ENCODE data around the gene PHACTR4.

The PHACTR4 gene

DNA sequence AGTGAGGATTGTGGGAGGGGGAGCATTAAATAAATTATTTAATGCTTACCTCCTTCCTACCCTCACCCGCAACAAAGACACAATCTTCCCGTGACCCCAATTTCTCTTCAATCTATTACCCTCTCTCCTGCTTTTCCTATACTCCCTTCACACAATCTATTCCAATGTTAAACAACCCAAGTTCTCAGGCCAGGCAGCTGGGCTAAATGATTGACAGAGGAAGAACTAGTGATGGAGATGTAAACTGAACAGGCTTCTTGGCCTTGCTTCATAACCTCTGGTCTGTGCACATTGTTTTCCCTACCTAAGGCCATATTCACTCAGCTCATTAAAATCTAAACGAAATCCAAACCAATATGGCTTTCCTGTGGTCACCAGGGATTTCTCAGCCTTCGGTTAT, 132.4 kb downstream of the PHACTR4 start:
- H3K56ac ChIP-seq (ENCODE audit: low read length): no peak overlapping the region
- H2BK15ac ChIP-seq (replicated peaks; ENCODE audit: low read depth): no peak overlapping the region
- no peak overlapping the region for H3K23ac ChIP-seq (ENCODE audit: low read length)
- H3K4me3 ChIP-seq (ENCODE audit: low read length): no peak overlapping the region
- H3K79me2 ChIP-seq (ENCODE audit: control insufficient read depth, insufficient read depth, low read length): peaks cover 9% of the 10 kb centered on the region
- H3K27ac ChIP-seq (ENCODE audit: low read depth, low read length): no peak overlapping the region
- H4K8ac ChIP-seq (ENCODE audit: low read depth, low read length): no peak overlapping the region
- H2BK5ac ChIP-seq (ENCODE audit: low read length): no peak overlapping the region
- WGBS (ENCODE audit: extremely low coverage, insufficient coverage, low lambda C conversion rate): no CpG with 5 or more reads among the region's 4 CpGs
- no peak for DNase-seq
- no peaks in the 10 kb centered on the region for H3K27me3 ChIP-seq (ENCODE audit: insufficient read depth, low read length, poor library complexity)
- no peak overlapping the region for H3K18ac ChIP-seq (ENCODE audit: low read length)
- H3K4me1 ChIP-seq (ENCODE audit: control insufficient read depth, low read depth, low read length): no peaks in the 10 kb centered on the region
- peaks cover 2% of the 10 kb centered on the region for H3K36me3 ChIP-seq (ENCODE audit: control insufficient read depth, insufficient read depth, low read length)
- no peaks in the 10 kb centered on the region for H3K79me1 ChIP-seq (ENCODE audit: low read length)
- H2AK5ac ChIP-seq (ENCODE audit: low read length): no peak overlapping the region
- H3K9ac ChIP-seq (ENCODE audit: low read length): no peak overlapping the region
- no peak overlapping the region for H3K4me2 ChIP-seq (ENCODE audit: low read length)
- no peak overlapping the region for H2BK120ac ChIP-seq (ENCODE audit: low read depth, low read length)
- H3K4ac ChIP-seq (ENCODE audit: low read depth, low read length): no peak overlapping the region
- no peak overlapping the region for H4K5ac ChIP-seq (ENCODE audit: low read length)

DNA sequence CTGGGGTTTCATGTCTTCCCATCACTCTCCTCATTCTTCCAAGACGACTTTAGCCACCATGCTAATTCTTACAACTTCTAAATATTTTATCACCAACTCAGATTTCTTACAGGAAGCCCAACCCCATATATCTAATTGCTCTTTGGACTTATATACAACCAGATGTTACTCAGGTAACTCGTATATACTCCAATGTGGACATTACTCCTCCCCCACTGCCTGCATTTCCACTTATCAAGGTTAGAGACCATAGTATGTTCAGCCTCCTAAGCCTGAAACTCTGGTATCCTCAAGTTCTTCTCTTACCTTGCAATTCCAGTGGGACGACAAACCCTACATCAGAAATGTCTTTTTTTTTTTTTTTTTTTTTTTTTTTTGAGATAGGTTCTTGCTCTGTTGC, 133.6 kb downstream of the PHACTR4 start:
- no peak overlapping the region for H2AK5ac ChIP-seq (ENCODE audit: low read length)
- H3K4ac ChIP-seq (ENCODE audit: low read depth, low read length): no peak overlapping the region
- H3K4me3 ChIP-seq (ENCODE audit: low read length): no peak overlapping the region
- H2BK5ac ChIP-seq (ENCODE audit: low read length): no peak overlapping the region
- H3K4me1 ChIP-seq (ENCODE audit: control insufficient read depth, low read depth, low read length): no peaks in the 10 kb centered on the region
- no peak overlapping the region for H3K27ac ChIP-seq (ENCODE audit: low read depth, low read length)
- no peak overlapping the region for H2BK15ac ChIP-seq (replicated peaks; ENCODE audit: low read depth)
- no peak overlapping the region for H3K23ac ChIP-seq (ENCODE audit: low read length)
- no peak overlapping the region for H2BK120ac ChIP-seq (ENCODE audit: low read depth, low read length)
- H3K9ac ChIP-seq (ENCODE audit: low read length): no peak overlapping the region
- no peaks in the 10 kb centered on the region for H3K79me1 ChIP-seq (ENCODE audit: low read length)
- peaks cover 16% of the 10 kb centered on the region for H3K79me2 ChIP-seq (ENCODE audit: control insufficient read depth, insufficient read depth, low read length)
- peaks cover 7% of the 10 kb centered on the region for H3K36me3 ChIP-seq (ENCODE audit: control insufficient read depth, insufficient read depth, low read length)
- no peak overlapping the region for H3K4me2 ChIP-seq (ENCODE audit: low read length)
- H3K56ac ChIP-seq (ENCODE audit: low read length): no peak overlapping the region
- no peak overlapping the region for H4K8ac ChIP-seq (ENCODE audit: low read depth, low read length)
- no peak overlapping the region for H4K5ac ChIP-seq (ENCODE audit: low read length)
- no peak overlapping the region for H3K18ac ChIP-seq (ENCODE audit: low read length)
- no peaks in the 10 kb centered on the region for H3K27me3 ChIP-seq (ENCODE audit: insufficient read depth, low read length, poor library complexity)
- no peak for DNase-seq
- WGBS (ENCODE audit: extremely low coverage, insufficient coverage, low lambda C conversion rate): no CpG with 5 or more reads among the region's 3 CpGs

DNA sequence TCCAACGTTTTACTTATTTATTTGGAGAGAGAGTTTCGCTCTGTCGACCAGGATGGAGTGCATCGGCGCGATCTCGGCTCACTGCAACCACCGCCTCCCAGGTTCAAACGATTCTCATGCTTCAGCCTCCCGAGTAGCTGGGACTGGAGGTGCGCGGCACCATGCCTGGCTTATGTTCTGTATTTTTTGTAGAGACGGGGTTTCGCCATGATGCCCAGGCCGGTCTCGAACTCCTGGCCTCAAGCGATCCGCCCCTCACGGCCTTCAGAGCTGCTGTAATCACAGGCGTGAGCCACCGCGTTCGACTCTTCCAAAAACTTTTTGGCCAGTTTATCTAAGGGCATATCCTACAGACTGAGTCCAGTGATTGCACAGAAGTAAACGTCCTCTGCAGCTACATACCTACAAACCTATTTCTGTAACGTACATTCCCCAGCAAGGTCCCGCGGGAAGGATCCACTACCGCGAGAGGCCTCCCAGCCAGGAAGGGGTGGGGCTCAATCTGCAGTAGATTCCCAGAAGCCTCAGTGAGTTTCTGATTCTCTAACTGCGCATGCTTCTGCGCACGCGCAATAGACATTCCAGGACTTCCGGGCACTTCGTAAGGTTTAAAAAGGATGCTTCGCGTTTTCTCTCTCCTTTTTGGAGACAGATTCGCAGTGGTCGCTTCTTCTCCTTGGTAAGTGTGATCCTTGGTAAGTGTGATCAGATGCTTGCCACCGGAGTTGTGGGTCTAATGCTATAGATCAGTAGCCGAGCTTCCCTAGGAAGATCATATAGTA, 136.1 kb downstream of the PHACTR4 start, which contains the start of gene RCC1:
Gene RCC1 (plus strand): TSS at position 638 of the 782 bp plus-strand sequence. CDS start 23,824 bp downstream, outside the sequence.
- peaks cover 23% of the 10 kb centered on the region for H3K36me3 ChIP-seq (ENCODE audit: control insufficient read depth, insufficient read depth, low read length)
- H3K4me2 ChIP-seq (ENCODE audit: low read length): peak within 1 kb of the TSS; percentile 53
- H3K4ac ChIP-seq (ENCODE audit: low read depth, low read length): peak within 1 kb of the TSS; percentile 73
- H4K8ac ChIP-seq (ENCODE audit: low read depth, low read length): peak within 1 kb of the TSS; percentile 30
- peak; percentile 100 for DNase-seq
- H3K23ac ChIP-seq (ENCODE audit: low read length): no peak within 1 kb of the TSS
- H3K27me3 ChIP-seq (ENCODE audit: insufficient read depth, low read length, poor library complexity): no peaks in the 10 kb centered on the region
- WGBS (ENCODE audit: extremely low coverage, insufficient coverage, low lambda C conversion rate): no CpG with 5 or more reads among the region's 41 CpGs
- no peak within 1 kb of the TSS for H2AK5ac ChIP-seq (ENCODE audit: low read length)
- peaks cover 17% of the 10 kb centered on the region for H3K79me2 ChIP-seq (ENCODE audit: control insufficient read depth, insufficient read depth, low read length)
- peak within 1 kb of the TSS; percentile 98 for H3K4me3 ChIP-seq (ENCODE audit: low read length)
- peak within 1 kb of the TSS; percentile 96 for H3K27ac ChIP-seq (ENCODE audit: low read depth, low read length)
- H2BK15ac ChIP-seq (replicated peaks; ENCODE audit: low read depth): no peak within 1 kb of the TSS
- H3K56ac ChIP-seq (ENCODE audit: low read length): peak within 1 kb of the TSS; percentile 98
- peak within 1 kb of the TSS; percentile 35 for H2BK120ac ChIP-seq (ENCODE audit: low read depth, low read length)
- peak within 1 kb of the TSS; percentile 100 for H3K9ac ChIP-seq (ENCODE audit: low read length)
- H3K79me1 ChIP-seq (ENCODE audit: low read length): peaks cover 5% of the 10 kb centered on the region
- peak within 1 kb of the TSS; percentile 99 for H3K18ac ChIP-seq (ENCODE audit: low read length)
- H4K5ac ChIP-seq (ENCODE audit: low read length): peak within 1 kb of the TSS; percentile 92
- peaks cover 3% of the 10 kb centered on the region for H3K4me1 ChIP-seq (ENCODE audit: control insufficient read depth, low read depth, low read length)
- H2BK5ac ChIP-seq (ENCODE audit: low read length): peak within 1 kb of the TSS; percentile 61

DNA sequence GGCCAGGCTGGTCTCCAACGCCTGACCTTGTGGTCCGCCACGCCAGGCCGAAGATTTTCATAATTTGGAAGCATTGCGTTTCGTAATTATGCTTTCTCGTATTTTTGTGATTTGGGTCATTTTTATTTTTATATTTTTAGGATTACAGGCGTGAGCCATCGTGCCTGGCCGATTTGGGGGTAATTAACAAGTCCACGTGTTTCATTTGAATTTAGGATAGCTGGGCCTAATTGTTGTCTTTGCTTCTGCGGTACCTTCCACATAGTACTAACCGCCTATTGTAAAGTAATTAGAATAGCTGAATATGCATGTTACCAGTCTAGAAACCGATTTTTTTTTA, 137.3 kb downstream of the PHACTR4 start:
- H2AK5ac ChIP-seq (ENCODE audit: low read length): no peak overlapping the region
- peak overlapping the region; percentile 90 for H2BK5ac ChIP-seq (ENCODE audit: low read length)
- H3K9ac ChIP-seq (ENCODE audit: low read length): peak overlapping the region; percentile 100
- peak overlapping the region; percentile 30 for H4K8ac ChIP-seq (ENCODE audit: low read depth, low read length)
- peak overlapping the region; percentile 78 for H4K5ac ChIP-seq (ENCODE audit: low read length)
- no peak overlapping the region for H2BK15ac ChIP-seq (replicated peaks; ENCODE audit: low read depth)
- H2BK120ac ChIP-seq (ENCODE audit: low read depth, low read length): peak overlapping the region; percentile 35
- H3K18ac ChIP-seq (ENCODE audit: low read length): peak overlapping the region; percentile 99
- H3K79me1 ChIP-seq (ENCODE audit: low read length): peaks cover 5% of the 10 kb centered on the region
- H3K36me3 ChIP-seq (ENCODE audit: control insufficient read depth, insufficient read depth, low read length): peaks cover 27% of the 10 kb centered on the region
- no peak for DNase-seq
- H3K56ac ChIP-seq (ENCODE audit: low read length): peak overlapping the region; percentile 98
- H3K4me1 ChIP-seq (ENCODE audit: control insufficient read depth, low read depth, low read length): peaks cover 3% of the 10 kb centered on the region
- peak overlapping the region; percentile 96 for H3K4me3 ChIP-seq (ENCODE audit: low read length)
- no peak overlapping the region for H3K23ac ChIP-seq (ENCODE audit: low read length)
- peak overlapping the region; percentile 59 for H3K4ac ChIP-seq (ENCODE audit: low read depth, low read length)
- no CpG with 5 or more reads among the region's 14 CpGs for WGBS (ENCODE audit: extremely low coverage, insufficient coverage, low lambda C conversion rate)
- H3K27ac ChIP-seq (ENCODE audit: low read depth, low read length): peak overlapping the region; percentile 96
- peaks cover 17% of the 10 kb centered on the region for H3K79me2 ChIP-seq (ENCODE audit: control insufficient read depth, insufficient read depth, low read length)
- no peaks in the 10 kb centered on the region for H3K27me3 ChIP-seq (ENCODE audit: insufficient read depth, low read length, poor library complexity)
- peak overlapping the region; percentile 53 for H3K4me2 ChIP-seq (ENCODE audit: low read length)

DNA sequence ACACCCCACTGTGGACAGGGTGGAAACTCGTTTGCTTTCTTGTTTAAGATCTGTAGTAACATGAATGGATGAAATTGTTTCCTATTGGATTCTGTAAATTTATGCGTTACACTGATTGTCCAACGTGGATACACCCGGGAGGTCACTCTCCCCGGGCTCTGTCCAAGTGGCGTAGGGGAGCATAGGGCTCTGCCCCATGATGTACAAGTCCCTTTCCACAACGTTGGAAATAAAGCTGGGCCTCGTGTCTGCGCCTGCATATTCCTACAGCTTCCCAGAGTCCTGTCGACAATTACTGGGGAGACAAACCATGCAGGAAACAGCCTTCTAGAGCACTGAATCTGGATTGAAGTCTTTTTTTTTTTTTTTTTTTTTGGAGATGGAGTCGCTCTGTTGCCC, 137.7 kb downstream of the PHACTR4 start:
- Histone ChIP-seq H3K56ac (ENCODE audit: low read length) (peak overlapping the region; percentile 98), H3K4ac (ENCODE audit: low read depth, low read length) (peak overlapping the region; percentile 59), H3K4me3 (ENCODE audit: low read length) (peak overlapping the region; percentile 96), H3K36me3 (ENCODE audit: control insufficient read depth, insufficient read depth, low read length) (peaks cover 27% of the 10 kb centered on the region), H2BK120ac (ENCODE audit: low read depth, low read length) (peak overlapping the region; percentile 35), H3K79me2 (ENCODE audit: control insufficient read depth, insufficient read depth, low read length) (peaks cover 17% of the 10 kb centered on the region), H2BK15ac (replicated peaks; ENCODE audit: low read depth) (no peak overlapping the region), H3K23ac (ENCODE audit: low read length) (no peak overlapping the region), H4K5ac (ENCODE audit: low read length) (peak overlapping the region; percentile 78), H3K4me1 (ENCODE audit: control insufficient read depth, low read depth, low read length) (peaks cover 3% of the 10 kb centered on the region), H3K27me3 (ENCODE audit: insufficient read depth, low read length, poor library complexity) (no peaks in the 10 kb centered on the region), H3K27ac (ENCODE audit: low read depth, low read length) (peak overlapping the region; percentile 96), H4K8ac (ENCODE audit: low read depth, low read length) (no peak overlapping the region), H3K18ac (ENCODE audit: low read length) (peak overlapping the region; percentile 99), H2AK5ac (ENCODE audit: low read length) (no peak overlapping the region), H3K9ac (ENCODE audit: low read length) (peak overlapping the region; percentile 100), H3K4me2 (ENCODE audit: low read length) (peak overlapping the region; percentile 53), H2BK5ac (ENCODE audit: low read length) (peak overlapping the region; percentile 90), H3K79me1 (ENCODE audit: low read length) (peaks cover 5% of the 10 kb centered on the region)
- WGBS (ENCODE audit: extremely low coverage, insufficient coverage, low lambda C conversion rate): no CpG with 5 or more reads among the region's 11 CpGs
- DNase-seq: no peak
